Parathyroid adenoma (tissue), 2 donors: ENCODE data around the gene SDR42E1.

Experiments used
- H2AFZ ChIP-seq: fragments of 300-600 bp; sonication (generic); one replicate; pipeline ENCODE4 v1.7.0; 2017; ENCODE audit warnings: antibody characterized with exemption, mild to moderate bottlenecking
- H3K27ac ChIP-seq: fragments of 300-600 bp; sonication (generic); one replicate; pipeline ENCODE4 v1.7.0; 2017
- H3K27me3 ChIP-seq: fragments of 300-600 bp; sonication (generic); one replicate; pipeline ENCODE4 v1.7.0; 2017; ENCODE audit warnings: low read length; ENCODE audit not compliant: control insufficient read depth, insufficient read depth
- H3K36me3 ChIP-seq: fragments of 300-600 bp; sonication (generic); one replicate; pipeline ENCODE4 v1.7.0; 2017; ENCODE audit warnings: low read length; ENCODE audit not compliant: control insufficient read depth, insufficient read depth
- H3K4me1 ChIP-seq: fragments of 300-600 bp; sonication (generic); one replicate; pipeline ENCODE4 v1.7.0; 2017; ENCODE audit warnings: control low read depth
- H3K4me2 ChIP-seq: fragments of 300-600 bp; sonication (generic); one replicate; pipeline ENCODE4 v1.7.0; 2017; ENCODE audit warnings: low read length
- H3K4me3 ChIP-seq: fragments of 300-600 bp; sonication (generic); one replicate; pipeline ENCODE4 v1.7.0; 2017; ENCODE audit warnings: low read depth, low read length
- H3K79me2 ChIP-seq: fragments of 300-600 bp; sonication (generic); one replicate; pipeline ENCODE4 v1.7.0; 2017; ENCODE audit warnings: control low read depth
- H3K9ac ChIP-seq: fragments of 300-600 bp; sonication (generic); one replicate; pipeline ENCODE4 v1.7.0; 2017; ENCODE audit warnings: mild to moderate bottlenecking
- H3K9me3 ChIP-seq: fragments of 300-600 bp; sonication (generic); one replicate; pipeline ENCODE4 v1.7.0; 2017; ENCODE audit warnings: low read length; ENCODE audit not compliant: control insufficient read depth
- TF ChIP-seq, protein P1 (sequence below): fragments of 300-600 bp; sonication (generic); IDR thresholded peaks from one replicate; pipeline ENCODE4 v1.7.0; 2017; ENCODE audit warnings: antibody characterized with exemption, mild to moderate bottlenecking
- donor health status: primary hyperparathyroidism.

The SDR42E1 gene

GRCh38 chr16:82045465-82045864 is 34.2 kb upstream of the SDR42E1 start:
- H3K27me3 ChIP-seq, result no peaks in the 10 kb centered on the region
- H3K4me3 ChIP-seq, result no peak overlapping the region
- no peak overlapping the region for H2AFZ ChIP-seq
- H3K4me1 ChIP-seq, result no peaks in the 10 kb centered on the region
- no peak overlapping the region for H3K9ac ChIP-seq
- TF ChIP-seq, protein P1, sequence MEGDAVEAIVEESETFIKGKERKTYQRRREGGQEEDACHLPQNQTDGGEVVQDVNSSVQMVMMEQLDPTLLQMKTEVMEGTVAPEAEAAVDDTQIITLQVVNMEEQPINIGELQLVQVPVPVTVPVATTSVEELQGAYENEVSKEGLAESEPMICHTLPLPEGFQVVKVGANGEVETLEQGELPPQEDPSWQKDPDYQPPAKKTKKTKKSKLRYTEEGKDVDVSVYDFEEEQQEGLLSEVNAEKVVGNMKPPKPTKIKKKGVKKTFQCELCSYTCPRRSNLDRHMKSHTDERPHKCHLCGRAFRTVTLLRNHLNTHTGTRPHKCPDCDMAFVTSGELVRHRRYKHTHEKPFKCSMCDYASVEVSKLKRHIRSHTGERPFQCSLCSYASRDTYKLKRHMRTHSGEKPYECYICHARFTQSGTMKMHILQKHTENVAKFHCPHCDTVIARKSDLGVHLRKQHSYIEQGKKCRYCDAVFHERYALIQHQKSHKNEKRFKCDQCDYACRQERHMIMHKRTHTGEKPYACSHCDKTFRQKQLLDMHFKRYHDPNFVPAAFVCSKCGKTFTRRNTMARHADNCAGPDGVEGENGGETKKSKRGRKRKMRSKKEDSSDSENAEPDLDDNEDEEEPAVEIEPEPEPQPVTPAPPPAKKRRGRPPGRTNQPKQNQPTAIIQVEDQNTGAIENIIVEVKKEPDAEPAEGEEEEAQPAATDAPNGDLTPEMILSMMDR, result no peak
- no peak overlapping the region for H3K4me2 ChIP-seq
- no peak overlapping the region for H3K27ac ChIP-seq
- H3K9me3 ChIP-seq, result no peaks in the 10 kb centered on the region
- no peaks in the 10 kb centered on the region for H3K79me2 ChIP-seq
- H3K36me3 ChIP-seq, result no peaks in the 10 kb centered on the region

GRCh38 chr16:82044585-82044911 is 33.3 kb upstream of the SDR42E1 start:
- Histone ChIP-seq H3K27me3 (no peaks in the 10 kb centered on the region), H3K9me3 (no peaks in the 10 kb centered on the region), H3K4me2 (no peak overlapping the region), H3K79me2 (no peaks in the 10 kb centered on the region), H3K27ac (no peak overlapping the region), H3K4me3 (no peak overlapping the region), H2AFZ (no peak overlapping the region), H3K36me3 (no peaks in the 10 kb centered on the region), H3K9ac (no peak overlapping the region), H3K4me1 (no peaks in the 10 kb centered on the region)
- TF ChIP-seq, protein P1, result no peak

DNA sequence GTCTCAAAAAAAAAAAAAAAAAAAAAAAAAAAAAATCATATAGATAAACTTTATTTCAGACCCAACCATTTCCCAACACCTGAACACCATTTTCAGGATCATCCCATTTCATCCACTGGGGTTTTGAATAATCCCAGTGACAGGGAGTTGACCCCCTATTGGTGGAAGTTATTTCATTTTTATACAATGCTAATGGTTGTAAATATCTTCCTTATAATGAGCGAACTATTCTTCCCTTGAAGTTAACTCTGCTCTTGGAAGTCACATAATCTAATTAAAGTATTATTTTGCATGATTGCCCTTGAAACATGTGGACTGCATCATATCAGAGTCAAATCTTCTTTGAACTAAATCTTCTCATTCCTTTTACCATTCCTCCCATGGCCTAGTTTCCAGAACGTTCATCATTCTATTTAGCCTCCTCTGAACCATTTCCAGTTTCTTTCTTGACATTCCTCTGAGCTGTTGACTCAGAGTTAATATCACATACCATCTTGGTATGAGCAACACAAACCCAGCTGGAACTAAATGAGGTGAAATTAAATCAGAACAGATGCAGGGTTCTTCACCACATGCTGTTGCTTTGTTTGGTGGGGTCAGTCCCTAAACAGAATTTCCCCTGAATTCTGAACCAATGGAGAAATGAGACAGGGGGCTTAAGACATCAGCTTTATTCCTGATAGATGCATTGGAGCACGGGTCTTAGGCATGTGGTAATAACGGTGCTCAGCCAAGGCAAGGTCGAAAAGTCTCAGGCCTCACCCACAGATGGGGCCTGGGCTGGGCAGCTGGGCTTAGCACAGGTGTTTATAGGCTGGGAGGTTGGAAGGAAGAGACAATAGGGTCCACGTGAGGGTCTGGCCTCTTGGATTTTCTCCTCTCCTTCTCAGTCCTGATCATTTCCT is 32.7 kb upstream of the SDR42E1 start:
- H3K9ac ChIP-seq, result no peak overlapping the region
- H3K9me3 ChIP-seq, result no peaks in the 10 kb centered on the region

GRCh38 chr16:82042846-82043245 is 31.6 kb upstream of the SDR42E1 start:
- no peaks in the 10 kb centered on the region for H3K27me3 ChIP-seq
- H3K4me3 ChIP-seq, result no peak overlapping the region
- TF ChIP-seq, protein P1, result no peak
- no peaks in the 10 kb centered on the region for H3K9me3 ChIP-seq
- H3K4me2 ChIP-seq, result no peak overlapping the region
- H3K36me3 ChIP-seq, result no peaks in the 10 kb centered on the region
- H3K27ac ChIP-seq, result no peak overlapping the region
- H3K9ac ChIP-seq, result no peak overlapping the region
- no peaks in the 10 kb centered on the region for H3K4me1 ChIP-seq
- H3K79me2 ChIP-seq, result no peaks in the 10 kb centered on the region
- no peak overlapping the region for H2AFZ ChIP-seq

More for the DNA sequence above, 32.7 kb upstream of the SDR42E1 start:
- no peaks in the 10 kb centered on the region for H3K4me1 ChIP-seq
- H3K79me2 ChIP-seq, result no peaks in the 10 kb centered on the region
- H3K36me3 ChIP-seq, result no peaks in the 10 kb centered on the region
- TF ChIP-seq, protein P1, result no peak
- H2AFZ ChIP-seq, result no peak overlapping the region
- no peak overlapping the region for H3K4me2 ChIP-seq
- H3K27me3 ChIP-seq, result no peaks in the 10 kb centered on the region
- H3K4me3 ChIP-seq, result no peak overlapping the region
- H3K27ac ChIP-seq, result no peak overlapping the region

- Histone ChIP-seq H3K4me1 (no peaks in the 10 kb centered on the region), H3K4me2 (no peak overlapping the region), H3K27ac (no peak overlapping the region), H3K27me3 (no peaks in the 10 kb centered on the region), H2AFZ (no peak overlapping the region), H3K4me3 (no peak overlapping the region), H3K36me3 (no peaks in the 10 kb centered on the region), H3K9ac (no peak overlapping the region), H3K79me2 (no peaks in the 10 kb centered on the region), H3K9me3 (no peaks in the 10 kb centered on the region)
- TF ChIP-seq, protein P1, result no peak
Measured at GRCh38 chr16:82042144-82042543, 30.9 kb upstream of the SDR42E1 start.
